ENCODE data around the gene ZNF569.
"Not testable (repeated sequence)": the region's sequence is repeated elsewhere in the genome, so short reads cannot be mapped to it uniquely, and the experiment has no call there.

Gene ZNF569

DNA sequence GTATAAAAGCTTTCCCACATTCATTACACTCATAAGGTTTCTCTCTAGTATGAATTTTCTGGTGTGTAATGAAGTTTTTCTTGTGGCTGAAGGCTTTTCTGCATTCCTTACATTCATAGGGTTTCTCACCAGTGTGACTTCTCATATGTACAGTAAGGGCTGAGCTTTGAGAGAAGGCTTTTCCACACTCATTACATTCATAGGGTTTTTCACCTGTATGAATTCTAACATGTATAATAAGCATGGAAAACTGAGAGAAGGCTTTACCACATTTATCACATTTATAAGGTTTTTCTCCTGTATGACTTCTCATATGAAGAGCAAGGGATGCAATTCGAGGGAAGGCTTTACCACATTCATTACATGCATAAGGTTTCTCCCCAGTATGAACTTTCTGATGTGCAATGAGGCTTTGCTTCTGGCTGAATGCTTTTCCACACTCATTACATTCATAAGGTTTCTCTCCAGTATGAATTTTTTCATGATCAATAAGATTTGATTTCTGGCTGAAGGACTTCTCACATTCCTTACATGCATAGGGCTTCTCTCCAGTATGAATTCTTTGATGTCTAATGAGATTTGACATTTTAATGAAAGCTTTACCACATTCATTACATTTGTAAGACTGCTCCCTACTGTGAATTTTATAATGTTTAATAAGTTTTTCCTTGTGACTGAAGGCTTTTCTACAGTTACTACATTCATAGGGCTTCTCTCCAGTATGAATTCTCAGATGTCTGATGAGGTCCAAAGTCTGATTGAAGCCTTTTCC lies 53.7 kb downstream of the ZNF569 start:
- TF ChIP-seq, protein P1, sequence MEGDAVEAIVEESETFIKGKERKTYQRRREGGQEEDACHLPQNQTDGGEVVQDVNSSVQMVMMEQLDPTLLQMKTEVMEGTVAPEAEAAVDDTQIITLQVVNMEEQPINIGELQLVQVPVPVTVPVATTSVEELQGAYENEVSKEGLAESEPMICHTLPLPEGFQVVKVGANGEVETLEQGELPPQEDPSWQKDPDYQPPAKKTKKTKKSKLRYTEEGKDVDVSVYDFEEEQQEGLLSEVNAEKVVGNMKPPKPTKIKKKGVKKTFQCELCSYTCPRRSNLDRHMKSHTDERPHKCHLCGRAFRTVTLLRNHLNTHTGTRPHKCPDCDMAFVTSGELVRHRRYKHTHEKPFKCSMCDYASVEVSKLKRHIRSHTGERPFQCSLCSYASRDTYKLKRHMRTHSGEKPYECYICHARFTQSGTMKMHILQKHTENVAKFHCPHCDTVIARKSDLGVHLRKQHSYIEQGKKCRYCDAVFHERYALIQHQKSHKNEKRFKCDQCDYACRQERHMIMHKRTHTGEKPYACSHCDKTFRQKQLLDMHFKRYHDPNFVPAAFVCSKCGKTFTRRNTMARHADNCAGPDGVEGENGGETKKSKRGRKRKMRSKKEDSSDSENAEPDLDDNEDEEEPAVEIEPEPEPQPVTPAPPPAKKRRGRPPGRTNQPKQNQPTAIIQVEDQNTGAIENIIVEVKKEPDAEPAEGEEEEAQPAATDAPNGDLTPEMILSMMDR (conservative IDR thresholded peaks at IDR 0.05; ENCODE audit: low read length): no peak
- no peak for TF ChIP-seq EZH2phosphoT487 (IDR thresholded peaks at IDR 0.05; ENCODE audit: borderline replicate concordance)
- Histone ChIP-seq H3K4me2 (ENCODE audit: low read depth, low read length, poor library complexity, severe bottlenecking) (no peak overlapping the region), H3K9me2 (replicated peaks; ENCODE audit: low read depth, low read length) (no peaks in the 10 kb centered on the region), H4K20me1 (ENCODE audit: insufficient read depth, low read length, poor library complexity, severe bottlenecking) (no peaks in the 10 kb centered on the region), H3K79me2 (ENCODE audit: insufficient read depth, low read length) (no peaks in the 10 kb centered on the region), H3K27me3 (ENCODE audit: insufficient read depth, low read length, poor library complexity, severe bottlenecking) (no peaks in the 10 kb centered on the region), H3K4me3 (ENCODE audit: low read length, poor library complexity, severe bottlenecking) (no peak overlapping the region), H3K9ac (ENCODE audit: low read depth, low read length, poor library complexity, severe bottlenecking) (no peak overlapping the region), H3F3A (ENCODE audit: low read depth) (no peaks in the 10 kb centered on the region), H3K9me3 (ENCODE audit: insufficient read depth, low read depth, low read length) (peaks cover 55% of the 10 kb centered on the region), H3K4me1 (ENCODE audit: insufficient read depth, low read length, poor library complexity, severe bottlenecking) (no peaks in the 10 kb centered on the region), H2AFZ (ENCODE audit: low read length) (no peak overlapping the region), H3K36me3 (ENCODE audit: insufficient read depth, low read length) (peaks cover 39% of the 10 kb centered on the region)

DNA sequence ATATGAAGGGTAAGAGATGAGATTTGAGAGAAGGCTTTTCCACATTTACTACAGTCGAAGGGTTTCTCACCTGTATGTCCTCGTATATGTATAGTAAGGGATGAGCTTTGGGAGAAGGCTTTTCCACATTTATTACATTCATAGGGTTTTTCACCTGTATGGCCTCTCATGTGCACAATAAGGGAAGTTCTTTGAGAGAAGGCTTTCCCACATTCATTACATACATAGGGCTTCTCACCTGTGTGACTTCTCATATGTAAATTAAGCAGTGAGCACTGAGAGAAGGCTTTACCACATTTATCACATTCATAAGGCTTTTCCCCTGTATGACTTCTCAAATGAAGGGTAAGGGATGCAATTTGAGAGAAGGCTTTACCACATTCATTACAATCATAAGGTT lies 54.5 kb downstream of the ZNF569 start:
- H3K36me3 ChIP-seq (ENCODE audit: insufficient read depth, low read length): peaks cover 39% of the 10 kb centered on the region
- H4K20me1 ChIP-seq (ENCODE audit: insufficient read depth, low read length, poor library complexity, severe bottlenecking): no peaks in the 10 kb centered on the region
- H3K9ac ChIP-seq (ENCODE audit: low read depth, low read length, poor library complexity, severe bottlenecking): no peak overlapping the region
- H2AFZ ChIP-seq (ENCODE audit: low read length): no peak overlapping the region
- no peak for TF ChIP-seq EZH2phosphoT487 (IDR thresholded peaks at IDR 0.05; ENCODE audit: borderline replicate concordance)
- TF ChIP-seq, protein P1 (conservative IDR thresholded peaks at IDR 0.05; ENCODE audit: low read length): no peak
- peaks cover 62% of the 10 kb centered on the region for H3K9me3 ChIP-seq (ENCODE audit: insufficient read depth, low read depth, low read length)
- no peaks in the 10 kb centered on the region for H3K9me2 ChIP-seq (replicated peaks; ENCODE audit: low read depth, low read length)
- H3K27me3 ChIP-seq (ENCODE audit: insufficient read depth, low read length, poor library complexity, severe bottlenecking): no peaks in the 10 kb centered on the region
- no peak overlapping the region for H3K4me3 ChIP-seq (ENCODE audit: low read length, poor library complexity, severe bottlenecking)
- no peaks in the 10 kb centered on the region for H3K79me2 ChIP-seq (ENCODE audit: insufficient read depth, low read length)
- no peak overlapping the region for H3K4me2 ChIP-seq (ENCODE audit: low read depth, low read length, poor library complexity, severe bottlenecking)
- no peaks in the 10 kb centered on the region for H3K4me1 ChIP-seq (ENCODE audit: insufficient read depth, low read length, poor library complexity, severe bottlenecking)
- no peaks in the 10 kb centered on the region for H3F3A ChIP-seq (ENCODE audit: low read depth)

DNA sequence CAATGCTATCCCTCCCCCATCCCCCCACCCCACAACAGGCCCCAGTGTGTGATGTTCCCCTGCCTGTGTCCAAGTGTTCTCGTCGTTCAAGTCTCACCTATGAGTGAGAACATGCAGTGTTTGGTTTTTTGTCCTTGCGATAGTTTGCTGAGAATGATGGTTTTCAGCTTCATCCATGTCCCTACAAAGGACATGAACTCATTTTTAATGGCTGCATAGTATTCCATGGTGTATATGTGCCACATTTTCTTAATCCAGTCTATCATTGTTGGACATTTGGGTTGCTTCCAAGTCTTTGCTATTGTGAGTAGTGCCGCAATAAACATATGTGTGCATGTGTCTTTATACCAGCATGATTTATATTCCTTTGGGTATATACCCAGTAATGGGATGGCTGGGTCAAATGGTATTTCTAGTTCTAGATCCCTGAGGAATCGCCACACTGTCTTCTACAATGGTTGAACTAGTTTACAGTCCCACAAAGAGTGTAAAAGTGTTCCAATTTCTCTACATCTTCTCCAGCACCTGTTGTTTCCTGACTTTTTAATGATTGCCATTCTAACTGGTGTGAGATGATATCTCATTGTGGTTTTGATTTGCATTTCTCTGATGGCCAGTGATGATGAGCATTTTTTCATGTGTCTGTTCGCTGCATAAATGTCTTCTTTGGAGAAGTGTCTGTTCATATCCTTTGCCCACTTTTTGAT lies 61.0 kb downstream of the ZNF569 start:
- not testable (repeated sequence) for H3K79me2 ChIP-seq (ENCODE audit: insufficient read depth, low read length); H3K36me3 ChIP-seq (ENCODE audit: insufficient read depth, low read length); H2AFZ ChIP-seq (ENCODE audit: low read length); H4K20me1 ChIP-seq (ENCODE audit: insufficient read depth, low read length, poor library complexity, severe bottlenecking); H3K4me3 ChIP-seq (ENCODE audit: low read length, poor library complexity, severe bottlenecking); H3F3A ChIP-seq (ENCODE audit: low read depth); H3K4me1 ChIP-seq (ENCODE audit: insufficient read depth, low read length, poor library complexity, severe bottlenecking); H3K4me2 ChIP-seq (ENCODE audit: low read depth, low read length, poor library complexity, severe bottlenecking); H3K9me2 ChIP-seq (replicated peaks; ENCODE audit: low read depth, low read length); H3K27me3 ChIP-seq (ENCODE audit: insufficient read depth, low read length, poor library complexity, severe bottlenecking); H3K9ac ChIP-seq (ENCODE audit: low read depth, low read length, poor library complexity, severe bottlenecking)
- H3K9me3 ChIP-seq (ENCODE audit: insufficient read depth, low read depth, low read length): peaks cover 39% of the 10 kb centered on the region; the same call in 1 of the 2 replicates
